Hippocampal formation (tissue), 2 donors: ENCODE data around the gene CACNA2D3.

ENCODE experiments used
- DNase-seq, 2 donors: peaks; one replicate each; lab custom pipeline; 2025; lab: John Stamatoyannopoulos, UW

Gene CACNA2D3

DNA sequence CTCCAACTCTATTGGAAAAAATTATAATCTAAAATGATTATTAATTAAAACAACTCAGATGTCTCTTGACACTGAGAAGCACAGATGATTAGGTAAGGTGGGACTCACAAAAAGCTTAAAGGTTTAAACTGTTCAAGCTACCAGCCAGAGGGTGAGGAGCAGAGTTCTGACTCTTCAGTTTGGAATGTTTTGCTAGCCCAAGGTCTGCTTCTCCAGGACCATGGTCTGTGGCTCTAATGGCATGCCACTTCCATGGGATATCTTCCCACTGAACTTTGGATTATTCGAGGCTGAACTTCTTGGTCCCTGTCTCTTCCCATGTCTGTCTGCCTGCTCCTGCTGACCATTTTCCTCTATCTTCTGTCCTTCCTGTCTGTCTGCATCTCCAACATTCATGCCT is 49.2 kb downstream of the CACNA2D3 start:
- no peak for DNase-seq

DNA sequence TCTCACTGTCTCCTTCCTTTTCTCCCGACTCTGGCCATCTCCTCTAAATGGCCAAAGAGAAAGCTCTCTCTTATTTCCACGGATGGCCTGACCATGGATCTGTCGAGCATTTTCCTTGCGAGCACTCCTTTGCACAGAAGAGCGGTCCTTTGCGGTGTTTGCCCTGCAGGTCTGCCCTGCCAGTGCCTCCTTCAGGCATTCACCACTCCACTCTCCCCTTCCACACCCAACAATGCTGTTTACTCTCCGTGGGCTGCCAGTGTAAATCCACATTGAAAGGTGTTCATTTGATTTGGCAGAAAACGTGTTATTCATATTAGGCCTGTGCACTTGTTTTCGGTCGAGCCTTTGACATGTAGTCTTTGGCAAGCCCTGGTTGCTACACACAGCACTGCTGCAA is 49.6 kb downstream of the CACNA2D3 start:
- no peak for DNase-seq

DNA sequence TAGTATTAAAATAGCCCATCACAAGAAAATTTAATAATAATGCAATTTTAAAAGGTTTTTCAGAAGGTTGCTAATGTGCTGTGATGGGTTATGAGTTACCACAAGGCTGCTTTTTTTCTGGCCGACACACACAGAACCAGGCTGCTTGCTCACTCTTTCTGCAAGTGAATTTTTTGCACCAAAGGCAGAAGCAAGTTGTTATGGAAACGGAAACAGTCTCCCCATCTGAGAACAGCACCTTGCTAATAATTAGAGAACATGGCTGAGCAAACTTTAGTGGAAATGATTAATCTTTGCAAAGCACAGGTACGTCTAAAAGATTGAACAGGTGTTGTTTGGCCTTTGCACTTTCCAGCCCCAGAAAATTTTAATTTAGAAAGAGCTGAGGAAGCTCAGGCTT is 51.0 kb downstream of the CACNA2D3 start:
- peak in 1 of 2 donors; percentile 8 for DNase-seq

- no peak for DNase-seq
These were observed 53.8 kb downstream of the CACNA2D3 start for GRCh38 chr3:54176106-54176505.

- no peak for DNase-seq
These were observed 55.5 kb downstream of the CACNA2D3 start for GRCh38 chr3:54177816-54178215.

DNA sequence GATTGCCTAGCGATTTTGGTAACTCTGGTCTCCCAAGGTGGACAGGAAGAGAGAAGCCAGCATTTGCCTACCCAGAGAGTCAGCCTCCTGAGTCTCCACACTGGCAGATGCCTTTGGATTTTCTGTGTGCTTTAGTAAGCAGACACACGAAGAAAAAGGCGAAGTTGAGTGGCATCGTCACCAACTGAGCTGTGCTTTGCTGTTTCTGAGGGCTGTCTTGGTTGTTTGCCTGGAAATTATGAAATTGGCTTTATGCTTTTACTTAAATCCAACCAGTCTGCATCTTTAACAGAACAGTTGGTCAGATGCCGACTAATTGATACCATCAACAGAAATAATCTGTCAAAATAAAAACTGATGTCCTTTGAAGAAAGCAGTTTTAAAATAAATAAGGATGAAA is 56.0 kb downstream of the CACNA2D3 start:
- DNase-seq: no peak

DNA sequence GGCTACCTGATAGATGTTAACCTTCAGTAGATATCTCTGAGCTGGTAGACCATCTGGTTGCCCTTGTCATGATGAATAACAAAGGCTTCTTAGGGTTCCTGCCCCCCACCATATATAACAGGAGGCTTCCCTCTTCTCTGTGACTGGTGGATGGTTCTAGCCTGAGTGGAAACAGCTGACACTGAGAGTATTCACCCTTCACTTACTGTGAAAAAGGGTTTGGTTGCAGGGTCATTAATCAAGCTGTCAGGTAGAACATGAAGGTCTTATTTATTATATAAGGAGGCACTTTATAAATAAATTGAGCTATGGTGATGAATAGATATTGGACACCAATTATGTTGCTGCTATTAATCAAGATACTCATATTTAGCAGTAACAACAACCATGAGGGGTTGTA is 58.6 kb downstream of the CACNA2D3 start:
- no peak for DNase-seq

DNA sequence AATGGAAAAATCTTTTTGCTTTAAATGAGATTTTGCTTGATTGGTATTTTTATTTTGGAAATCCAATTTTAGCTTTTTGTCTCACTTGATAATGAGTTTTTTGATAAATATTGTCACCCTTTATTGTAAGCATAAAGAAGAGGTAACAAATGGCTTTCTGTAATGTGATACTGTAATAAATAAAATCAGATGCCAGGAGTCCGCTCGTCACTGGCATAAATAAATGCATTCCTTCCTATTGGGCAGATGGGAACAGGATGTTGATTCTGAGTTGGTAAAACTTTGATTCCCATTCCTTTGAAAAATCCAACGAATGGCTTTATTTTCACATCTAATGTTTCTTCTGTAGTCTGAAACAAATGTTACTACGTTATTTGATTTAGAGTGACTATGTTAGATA is 59.9 kb downstream of the CACNA2D3 start:
- DNase-seq: no peak

DNA sequence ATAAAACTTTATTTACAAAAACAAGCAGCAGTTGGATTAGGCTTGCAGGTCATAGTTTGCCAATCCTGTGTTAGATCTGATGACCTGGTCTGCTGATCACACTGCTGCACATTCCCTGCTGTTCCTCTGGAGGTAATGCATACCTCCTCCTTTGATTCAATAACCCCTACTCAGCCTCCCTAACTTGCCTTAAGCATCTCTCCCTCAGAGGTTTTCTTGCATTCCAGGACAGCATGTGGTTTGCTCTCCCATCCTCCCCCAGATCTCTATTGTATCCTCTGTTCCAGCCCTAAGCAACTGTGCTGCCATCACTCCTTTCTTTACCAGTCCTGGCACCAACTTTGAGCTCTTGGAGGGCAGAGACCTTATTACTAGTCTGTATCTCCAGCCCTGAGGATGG is 63.4 kb downstream of the CACNA2D3 start:
- no peak for DNase-seq

DNA sequence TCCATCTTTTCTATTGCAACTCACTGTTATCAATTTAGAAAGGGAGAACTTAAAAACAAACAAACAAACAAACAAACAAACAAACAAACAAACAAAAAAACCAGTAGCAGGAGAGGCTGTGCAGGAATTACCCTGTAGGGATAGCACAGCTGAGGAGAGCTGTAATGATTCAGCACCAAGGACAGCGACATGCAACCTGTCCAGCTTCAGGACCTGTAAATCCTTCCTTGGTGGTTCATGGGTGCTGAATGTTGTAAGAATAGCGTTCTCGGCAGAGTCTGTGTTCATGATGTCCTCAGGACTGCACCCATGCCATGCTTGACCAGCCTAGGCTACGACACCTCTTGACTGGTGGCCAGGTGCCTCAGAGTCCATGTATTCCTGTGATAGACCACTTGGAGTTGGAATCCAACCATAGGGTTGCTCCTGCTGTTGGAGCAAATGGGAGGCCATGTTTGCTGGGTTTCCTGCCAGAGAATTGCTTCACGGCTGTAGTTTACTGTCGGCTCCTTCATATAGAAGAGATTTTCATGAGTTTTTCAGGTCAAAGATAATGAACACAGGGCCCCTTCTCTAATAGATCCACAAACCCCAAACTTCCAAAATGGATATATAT is 65.9 kb downstream of the CACNA2D3 start:
- no peak for DNase-seq

DNA sequence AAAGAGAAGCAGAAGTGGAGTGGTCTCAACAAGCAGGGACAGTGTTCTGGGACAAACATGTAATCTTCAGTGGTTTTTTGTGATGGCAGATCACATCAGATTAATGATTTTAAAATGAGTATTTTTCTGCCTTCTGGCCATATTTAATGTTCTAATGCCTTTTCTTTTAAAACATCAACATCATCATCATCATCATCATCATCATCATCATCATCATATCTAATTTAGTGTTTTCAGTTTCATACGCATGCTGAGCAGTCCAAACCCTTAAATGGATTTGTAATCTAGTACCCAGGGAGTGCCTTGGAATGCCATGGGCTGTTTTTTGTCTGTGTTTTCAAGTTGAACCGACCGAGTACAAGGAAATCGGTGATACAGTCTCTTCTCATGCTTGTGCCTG is 68.9 kb downstream of the CACNA2D3 start:
- no peak for DNase-seq

DNA sequence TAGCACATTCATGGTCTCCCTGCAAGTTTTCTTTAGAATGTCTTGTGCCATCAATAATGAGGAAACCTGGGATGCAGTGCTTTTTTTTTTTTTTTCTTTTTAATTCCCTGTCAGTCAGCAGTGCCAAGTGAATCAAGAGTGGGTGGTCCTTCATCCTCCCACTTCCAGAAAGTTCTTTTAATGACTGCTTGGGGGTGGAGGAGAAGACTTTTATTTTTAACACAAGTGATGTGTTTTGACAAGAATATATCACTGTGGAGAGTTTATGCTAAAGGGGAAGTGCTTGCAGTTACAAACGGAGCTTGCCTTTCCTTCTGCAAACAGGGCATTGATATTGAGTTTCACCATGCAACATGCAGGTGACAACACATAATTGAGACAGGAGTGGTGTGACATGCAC is 69.7 kb downstream of the CACNA2D3 start:
- DNase-seq: no peak

DNA sequence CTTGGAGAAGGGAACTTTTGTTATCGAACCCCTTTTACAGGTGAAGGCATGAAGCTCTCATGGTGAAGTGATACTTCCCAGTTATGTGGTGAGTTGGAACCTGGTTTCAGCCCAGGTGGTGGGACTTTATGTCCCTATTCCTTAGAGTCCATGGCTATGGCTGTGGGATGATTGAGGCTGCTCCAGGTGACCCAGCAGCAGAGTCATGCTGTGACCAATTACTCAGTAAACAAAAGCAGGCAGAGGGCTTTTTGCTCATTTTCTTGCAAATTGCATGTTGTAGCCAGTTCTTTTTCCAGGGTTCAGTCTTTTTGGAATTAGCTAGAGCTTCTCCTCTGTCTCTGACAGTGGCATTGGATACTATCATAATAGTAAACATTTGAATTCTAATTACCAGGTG is 70.7 kb downstream of the CACNA2D3 start:
- DNase-seq: no peak

GRCh38 chr3:54196360-54196991 is 74.1 kb downstream of the CACNA2D3 start:
- DNase-seq: no peak

DNA sequence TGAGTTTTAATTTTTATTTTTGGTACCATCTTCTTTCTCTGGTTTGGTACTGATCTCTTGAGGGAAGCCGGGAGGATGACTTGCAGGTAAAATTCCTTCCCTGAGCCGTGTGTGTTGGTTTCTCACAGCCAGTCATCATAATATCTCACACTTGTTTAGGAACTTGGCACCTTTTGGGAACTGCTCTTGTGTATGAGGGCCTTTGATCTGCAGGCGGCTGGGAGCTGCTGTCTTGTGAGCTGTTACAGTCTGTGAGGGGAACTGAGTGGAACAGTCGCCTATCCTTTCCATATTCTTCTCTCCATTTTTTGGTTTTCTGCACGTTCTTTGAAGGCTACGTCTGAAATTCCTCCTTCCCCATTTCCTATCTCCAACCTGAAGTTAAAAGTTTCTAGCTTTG is 75.2 kb downstream of the CACNA2D3 start:
- DNase-seq: no peak

DNA sequence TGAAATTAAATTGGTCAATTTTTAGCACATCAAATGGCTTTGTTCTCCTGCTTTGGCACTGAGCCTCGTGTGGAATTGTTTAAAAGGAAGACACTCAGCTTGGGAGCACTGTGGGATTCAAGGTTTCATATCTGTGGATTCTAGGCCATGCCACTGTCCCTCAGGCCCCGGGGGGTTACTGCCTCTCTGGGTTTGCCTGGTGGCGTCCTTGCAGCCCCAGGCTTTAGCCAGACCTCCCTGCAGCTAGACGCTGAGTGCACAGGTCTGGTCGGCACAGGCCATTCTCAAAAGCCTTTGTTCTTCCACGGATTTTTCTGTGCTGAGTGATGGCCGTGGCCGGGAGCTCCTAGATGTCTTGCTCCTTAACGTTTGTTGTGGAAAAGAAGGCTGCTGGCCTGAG is 76.2 kb downstream of the CACNA2D3 start:
- DNase-seq: no peak

DNA sequence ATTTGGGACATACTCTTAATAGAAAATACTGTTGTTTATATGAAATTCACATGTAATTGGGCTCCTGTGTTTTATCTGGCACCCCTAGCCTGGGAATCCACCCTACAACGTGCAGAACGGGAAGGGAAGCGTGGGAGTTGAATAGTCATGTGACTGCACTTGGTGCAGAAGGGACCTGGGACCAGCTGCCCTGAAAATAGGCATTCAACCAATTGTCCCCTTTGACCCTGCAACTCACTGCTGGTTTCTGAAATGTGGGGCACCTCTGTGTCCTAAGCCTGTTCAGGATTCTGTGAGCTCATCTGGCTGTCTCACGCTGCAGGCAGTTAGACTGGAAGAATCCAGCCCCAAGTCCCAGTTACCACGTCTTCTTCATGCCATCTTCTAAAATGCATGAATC is 79.7 kb downstream of the CACNA2D3 start:
- no peak for DNase-seq

GRCh38 chr3:54202651-54203248 is 80.4 kb downstream of the CACNA2D3 start:
- no peak for DNase-seq

GRCh38 chr3:54206874-54207273 is 84.5 kb downstream of the CACNA2D3 start:
- no peak for DNase-seq

- no peak for DNase-seq
These were observed 88.7 kb downstream of the CACNA2D3 start for GRCh38 chr3:54211097-54211496.

- DNase-seq: no peak
These were observed 90.4 kb downstream of the CACNA2D3 start for GRCh38 chr3:54212723-54213122.

- no peak for DNase-seq
These were observed 91.6 kb downstream of the CACNA2D3 start for GRCh38 chr3:54213907-54214306.

DNA sequence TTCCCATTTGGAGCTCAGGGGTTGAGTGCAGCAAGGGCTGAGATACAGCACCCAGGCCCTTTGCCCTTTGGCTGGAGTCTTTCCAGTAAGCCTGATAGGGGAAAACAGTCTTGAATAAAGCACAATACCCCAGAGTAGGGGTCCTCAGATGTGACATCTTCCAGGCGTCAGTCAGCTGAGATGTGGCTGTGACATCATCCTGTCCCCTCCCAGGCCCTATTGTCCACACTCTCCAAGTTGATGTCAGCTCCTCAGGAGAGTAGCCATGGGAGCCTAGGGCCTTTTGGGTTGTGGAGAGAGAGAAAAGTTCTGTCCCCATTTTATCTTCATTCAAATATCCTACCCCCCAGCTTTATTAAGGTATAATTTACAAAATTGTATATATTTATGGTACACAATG is 92.5 kb downstream of the CACNA2D3 start:
- no peak for DNase-seq

DNA sequence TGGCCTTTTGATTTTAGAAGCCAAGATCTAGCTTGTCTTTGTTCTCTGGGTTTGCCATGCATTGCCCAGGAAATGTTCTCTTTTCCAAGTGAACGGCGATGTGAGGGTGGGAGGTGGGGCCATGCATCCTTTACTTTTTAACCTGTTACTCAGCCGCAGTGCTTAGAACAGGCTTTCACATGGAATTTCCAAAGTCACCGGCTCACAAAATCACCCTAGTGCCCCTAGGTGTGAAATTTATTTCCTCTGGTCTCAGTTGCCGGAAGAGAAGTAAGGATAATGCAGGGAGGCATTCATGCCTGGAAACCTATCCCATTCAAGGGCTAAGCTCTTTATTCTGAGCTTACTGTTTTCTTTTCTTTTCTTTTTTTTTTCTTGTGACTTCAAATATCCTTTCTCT is 93.2 kb downstream of the CACNA2D3 start:
- no peak for DNase-seq
